Omental fat pad (tissue), 4 donors: ENCODE measurements around the gene CHST11. TPM values are rescaled to one million over a fixed set of nuclear protein-coding genes. Genes with fewer than 3 reads are reported as not detected.

Source experiments
- ATAC-seq: fragments of 150-250 bp; one replicate; pipeline ENCODE4 v1.9.1; 2016; ENCODE audit warnings: mild to moderate bottlenecking, moderate library complexity; ENCODE audit not compliant: low FRiP score
- DNase-seq: peaks from one replicate; pipeline ENCODE4 v3.0.0-alpha.2; 2019; ENCODE audit warnings: low spot score
- CTCF ChIP-seq, 3 donors: fragments of 450-650 bp; IDR thresholded peaks; one replicate each; pipeline ENCODE4 v1.5.1; 2016 to 2017; ENCODE audit warnings: antibody characterized with exemption in 3 of 3, mild to moderate bottlenecking in 3 of 3, moderate library complexity in 2 of 3
- total RNA-seq, 4 donors: library from RNA; depleted of rRNA; stranded (reverse); fragments of >200 nt; gene quantifications; one replicate each; pipeline ENCODE4 v1.1.0, GENCODE V29; 2016

Gene CHST11
- total RNA-seq, 4 donors from 2014 or later = 12.2 to 58.6 (median 30.1) TPM

DNA sequence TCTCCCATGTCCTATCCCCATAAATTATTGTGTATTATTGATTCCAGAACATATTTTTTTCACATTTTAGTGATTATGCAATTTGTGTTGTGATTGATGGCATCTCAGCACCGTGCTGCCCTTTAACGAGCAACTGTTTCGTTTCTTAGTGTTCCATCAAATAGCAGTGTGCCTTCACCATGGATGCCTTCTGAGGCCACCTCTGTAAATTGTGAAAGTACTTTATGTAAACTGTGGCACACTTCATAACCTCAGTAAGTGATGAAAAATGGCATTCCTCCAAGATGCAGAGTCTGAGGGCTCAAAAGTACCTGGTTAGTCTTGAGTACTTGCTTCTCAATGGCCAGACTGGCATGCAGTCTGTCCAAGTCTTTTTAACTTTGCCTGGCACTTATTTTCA, 8.2 kb downstream of the CHST11 start:
- ATAC-seq = no peak
- DNase-seq = no peak
- no peak for TF ChIP-seq CTCF (IDR thresholded peaks at IDR 0.05)

- ATAC-seq (no peak), DNase-seq (no peak)
- no peak for TF ChIP-seq CTCF (IDR thresholded peaks at IDR 0.05)
Measured at GRCh38 chr12:104466709-104467345, 10.1 kb downstream of the CHST11 start.

GRCh38 chr12:104467346-104467837, 10.6 kb downstream of the CHST11 start:
- no peak for TF ChIP-seq CTCF (IDR thresholded peaks at IDR 0.05)
- DNase-seq = no peak
- ATAC-seq = no peak

- ATAC-seq (no peak), DNase-seq (no peak)
- no peak for TF ChIP-seq CTCF (IDR thresholded peaks at IDR 0.05)
Measured at GRCh38 chr12:104468371-104468770, 11.6 kb downstream of the CHST11 start.

GRCh38 chr12:104469066-104469465, 12.3 kb downstream of the CHST11 start:
- ATAC-seq (no peak), DNase-seq (no peak)
- TF ChIP-seq CTCF (IDR thresholded peaks at IDR 0.05) = no peak

DNA sequence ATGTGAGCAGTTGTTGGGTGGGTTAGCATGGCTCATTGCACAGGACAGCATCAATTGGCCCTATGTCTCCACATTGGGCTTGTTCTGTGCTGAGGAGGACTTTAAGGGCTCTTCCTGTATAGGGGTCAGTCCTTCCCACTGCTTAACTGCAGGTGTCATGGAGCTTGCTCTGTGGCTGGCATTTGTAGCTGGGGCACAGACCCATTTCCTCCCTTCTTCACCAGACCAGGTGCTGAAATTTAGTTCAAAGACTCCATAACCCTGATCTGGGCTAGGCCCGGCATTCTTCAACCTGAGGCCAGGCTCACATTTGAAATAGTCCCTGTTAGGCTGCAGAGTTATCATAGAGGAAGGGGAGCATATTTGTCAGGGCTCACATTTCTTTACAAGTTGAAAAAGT, 12.8 kb downstream of the CHST11 start:
- ATAC-seq = no peak
- TF ChIP-seq CTCF (IDR thresholded peaks at IDR 0.05) = no peak
- no peak for DNase-seq

- no peak for TF ChIP-seq CTCF (IDR thresholded peaks at IDR 0.05)
- DNase-seq (no peak), ATAC-seq (no peak)
Measured at GRCh38 chr12:104470521-104470920, 13.8 kb downstream of the CHST11 start.
